ENCODE results near the gene TEPSIN. TPM values are rescaled to one million over a fixed set of nuclear protein-coding genes. Genes with fewer than 3 reads are reported as not detected.

The TEPSIN gene
- total RNA-seq, 4 donors from 2014 or later = 21.7 to 53.7 (median 28.8) TPM

DNA sequence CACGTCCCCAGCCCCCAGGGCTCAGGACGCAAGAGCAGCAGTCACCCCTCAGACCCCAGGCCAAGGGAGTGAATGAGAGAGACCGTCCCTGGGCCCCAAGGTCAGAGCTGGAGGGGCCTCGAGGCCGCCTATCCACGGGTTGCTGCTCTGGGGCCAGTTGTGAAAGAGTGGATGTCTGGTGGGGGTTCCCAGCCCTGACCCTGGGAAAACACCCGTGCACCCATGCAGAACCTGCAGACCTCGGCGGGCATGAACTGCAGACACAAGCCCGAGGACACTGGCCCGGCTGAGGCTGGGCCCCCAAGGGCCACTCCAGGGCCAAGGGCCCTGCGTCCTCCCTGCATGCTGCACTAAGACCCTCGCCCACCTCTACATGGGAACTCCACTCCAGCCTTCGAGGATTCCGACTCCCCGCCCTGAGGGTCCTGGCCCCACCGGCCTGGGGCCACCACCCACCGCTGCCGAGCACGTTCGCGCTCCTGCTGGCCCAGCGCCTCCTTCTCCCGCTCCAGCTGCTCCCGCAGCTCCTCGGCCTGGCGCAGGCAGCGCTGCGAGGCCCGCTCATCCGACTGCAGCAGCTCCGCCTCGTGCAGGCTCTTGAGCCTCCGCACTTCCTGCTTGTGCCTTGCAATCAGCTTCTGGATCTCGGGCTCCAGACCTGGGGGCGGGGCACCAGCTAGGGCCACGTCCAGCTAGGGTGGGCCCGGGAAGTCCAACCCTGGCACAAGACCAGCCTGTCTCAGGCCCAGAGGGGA, 45.2 kb downstream of the TEPSIN start:
- TF ChIP-seq, protein P1, sequence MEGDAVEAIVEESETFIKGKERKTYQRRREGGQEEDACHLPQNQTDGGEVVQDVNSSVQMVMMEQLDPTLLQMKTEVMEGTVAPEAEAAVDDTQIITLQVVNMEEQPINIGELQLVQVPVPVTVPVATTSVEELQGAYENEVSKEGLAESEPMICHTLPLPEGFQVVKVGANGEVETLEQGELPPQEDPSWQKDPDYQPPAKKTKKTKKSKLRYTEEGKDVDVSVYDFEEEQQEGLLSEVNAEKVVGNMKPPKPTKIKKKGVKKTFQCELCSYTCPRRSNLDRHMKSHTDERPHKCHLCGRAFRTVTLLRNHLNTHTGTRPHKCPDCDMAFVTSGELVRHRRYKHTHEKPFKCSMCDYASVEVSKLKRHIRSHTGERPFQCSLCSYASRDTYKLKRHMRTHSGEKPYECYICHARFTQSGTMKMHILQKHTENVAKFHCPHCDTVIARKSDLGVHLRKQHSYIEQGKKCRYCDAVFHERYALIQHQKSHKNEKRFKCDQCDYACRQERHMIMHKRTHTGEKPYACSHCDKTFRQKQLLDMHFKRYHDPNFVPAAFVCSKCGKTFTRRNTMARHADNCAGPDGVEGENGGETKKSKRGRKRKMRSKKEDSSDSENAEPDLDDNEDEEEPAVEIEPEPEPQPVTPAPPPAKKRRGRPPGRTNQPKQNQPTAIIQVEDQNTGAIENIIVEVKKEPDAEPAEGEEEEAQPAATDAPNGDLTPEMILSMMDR (IDR thresholded peaks at IDR 0.05; ENCODE audit: low read depth) = no peak

DNA sequence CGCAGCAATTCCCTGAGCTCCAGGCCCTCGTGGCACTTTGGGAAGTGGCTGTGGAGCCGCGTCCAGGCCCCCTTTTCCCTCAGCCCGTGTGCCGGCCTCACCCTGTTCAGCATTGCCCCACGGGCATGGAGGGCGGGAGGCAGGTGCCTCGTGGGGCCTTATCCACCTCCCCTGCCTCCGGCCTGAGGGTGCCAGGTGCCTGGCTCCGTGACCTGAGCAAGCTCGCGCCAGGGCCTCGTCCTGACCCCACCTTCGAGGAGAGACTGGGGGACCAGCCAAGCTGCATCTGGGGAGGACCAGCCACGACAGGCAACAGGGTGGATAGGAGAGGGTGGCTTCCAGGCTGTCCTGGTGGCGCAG, 45.8 kb downstream of the TEPSIN start:
- TF ChIP-seq, protein P1 (IDR thresholded peaks at IDR 0.05; ENCODE audit: low read depth) = no peak

DNA sequence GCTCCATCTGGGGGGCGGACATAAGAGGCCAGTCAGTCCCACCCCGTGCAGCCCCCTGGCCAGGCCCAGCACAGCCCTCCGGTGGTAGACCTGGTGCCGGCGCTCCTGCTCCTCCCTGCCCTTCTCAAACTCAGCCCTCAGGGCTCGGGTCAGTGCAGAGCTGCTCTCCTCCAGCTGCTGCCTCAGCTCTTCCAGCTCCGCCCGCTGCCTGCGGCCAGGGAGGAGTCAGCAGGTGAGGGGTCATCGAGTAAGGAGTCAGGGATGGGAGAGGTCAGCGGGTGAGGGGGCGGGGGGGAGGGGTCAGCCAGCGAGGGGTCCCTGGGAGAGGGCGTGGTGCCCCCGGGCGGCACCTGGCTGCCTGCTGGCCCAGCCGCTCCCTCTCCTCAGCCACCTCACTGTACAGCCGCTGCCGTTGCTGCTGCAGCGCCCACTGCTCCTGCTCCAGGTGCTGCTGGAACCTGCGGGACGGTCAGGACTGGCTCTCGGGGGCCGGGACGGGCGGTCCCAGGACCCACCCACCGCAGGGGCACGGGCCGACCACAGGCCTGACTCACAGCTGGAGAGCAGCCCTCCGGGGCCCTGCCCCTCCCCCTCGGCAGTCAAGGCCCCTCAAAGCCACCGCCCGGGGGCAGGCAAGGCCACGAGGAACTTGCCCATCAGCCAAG, 46.3 kb downstream of the TEPSIN start:
- TF ChIP-seq, protein P1 (IDR thresholded peaks at IDR 0.05; ENCODE audit: low read depth) = no peak

DNA sequence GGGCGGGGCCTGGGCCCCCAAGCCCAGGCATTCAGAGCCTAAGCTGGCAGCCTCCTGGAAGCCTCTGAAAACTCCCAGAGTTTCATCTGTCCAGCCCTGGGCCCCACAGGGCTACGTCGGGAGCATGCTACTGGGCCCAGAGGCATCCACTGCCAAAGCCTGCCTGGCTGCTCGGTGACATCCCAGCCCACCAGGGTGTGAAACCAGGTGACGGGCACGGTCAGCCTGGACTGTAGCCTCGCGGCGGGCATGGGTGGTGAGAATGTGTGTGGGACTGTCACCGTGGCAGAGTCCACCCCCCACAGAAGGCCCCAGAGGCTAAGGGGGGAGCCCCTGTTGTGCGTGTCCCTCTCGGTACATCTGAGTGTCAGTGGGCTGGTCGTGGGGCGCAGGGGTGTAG, 47.2 kb downstream of the TEPSIN start:
- TF ChIP-seq, protein P1 (IDR thresholded peaks at IDR 0.05; ENCODE audit: low read depth) = no peak

DNA sequence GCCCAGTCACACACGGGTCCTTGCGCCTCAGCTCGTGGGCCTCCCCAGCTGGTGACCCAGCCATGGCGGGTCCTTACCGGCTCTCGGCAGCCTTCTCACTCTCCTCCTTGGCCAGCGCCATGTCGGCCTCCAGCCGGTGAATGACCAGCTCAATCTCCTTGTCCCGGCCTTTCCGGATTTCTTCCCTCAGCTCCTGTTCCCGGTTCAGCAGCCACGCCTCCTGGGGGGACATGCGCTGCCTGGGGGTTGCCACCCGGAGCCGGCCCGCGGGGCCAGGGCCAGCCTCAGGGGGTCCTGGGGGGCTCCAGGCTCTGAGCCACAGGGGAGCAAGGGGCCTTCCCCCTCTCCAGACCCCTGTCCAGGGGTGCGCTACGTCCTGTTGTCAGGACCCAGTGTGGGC, 47.7 kb downstream of the TEPSIN start:
- TF ChIP-seq, protein P1 (IDR thresholded peaks at IDR 0.05; ENCODE audit: low read depth) = no peak

DNA sequence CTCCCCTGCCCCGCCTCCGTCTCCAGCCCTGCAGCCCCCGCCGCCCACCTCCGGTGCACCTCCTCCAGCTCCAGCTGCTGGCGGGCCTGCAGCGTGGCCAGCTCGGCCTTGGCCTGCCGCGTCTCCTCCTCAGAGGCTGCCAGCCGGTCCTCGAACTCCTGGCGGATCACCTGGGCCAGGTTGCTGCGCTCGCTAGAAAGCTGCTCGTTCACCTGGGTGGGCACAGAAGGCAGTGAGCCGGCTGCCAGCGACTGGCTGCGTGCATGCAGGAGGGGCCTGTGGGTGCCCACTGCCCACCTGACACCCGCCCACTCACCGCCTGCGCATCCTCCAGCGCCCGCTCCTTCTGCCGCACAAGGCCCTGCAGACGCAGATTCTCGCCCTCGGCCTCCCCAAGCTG, 48.3 kb downstream of the TEPSIN start:
- TF ChIP-seq, protein P1 (IDR thresholded peaks at IDR 0.05; ENCODE audit: low read depth) = no peak

DNA sequence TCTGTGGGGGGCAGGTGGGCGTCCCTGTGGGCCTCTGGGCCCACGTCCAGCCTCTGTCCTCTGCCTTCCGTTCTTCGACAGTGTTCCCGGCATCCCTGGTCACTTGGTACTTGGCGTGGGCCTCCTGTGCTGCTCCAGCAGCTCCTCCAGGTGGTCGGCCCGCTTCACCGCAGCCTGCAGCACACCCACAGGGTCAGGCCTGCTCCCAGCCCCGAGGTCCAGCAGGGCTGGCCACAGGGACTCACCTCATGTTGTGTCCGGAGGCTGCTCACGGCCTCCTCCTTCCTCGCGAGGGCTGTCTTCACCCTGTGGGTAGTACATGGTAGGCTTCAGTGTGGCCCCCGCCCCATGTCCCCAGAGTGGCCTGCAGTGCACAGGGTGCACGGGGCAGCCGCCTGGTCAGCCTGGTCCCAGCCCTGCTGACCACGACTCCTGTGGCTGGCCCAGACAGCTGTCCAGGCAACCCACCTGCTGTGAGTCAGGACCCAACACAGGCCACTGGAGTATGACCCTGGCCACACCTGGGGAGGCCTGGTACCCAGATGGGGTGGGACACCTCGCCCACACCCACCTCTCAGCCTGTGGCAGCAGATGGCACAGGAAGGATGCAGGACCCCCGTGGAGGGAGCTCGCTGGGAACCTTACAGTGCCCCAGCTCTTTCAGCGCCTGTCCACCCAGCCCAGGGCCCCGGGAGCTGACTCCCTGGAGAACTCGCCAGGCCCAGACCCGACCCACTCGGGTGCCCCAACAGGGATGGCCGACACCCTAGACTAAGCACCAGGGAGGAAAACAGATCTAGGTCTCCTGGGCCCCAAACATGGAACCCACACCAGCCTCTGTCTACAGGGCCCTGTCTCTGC, 49.0 kb downstream of the TEPSIN start:
- TF ChIP-seq, protein P1 (IDR thresholded peaks at IDR 0.05; ENCODE audit: low read depth) = no peak

All from subcutaneous adipose tissue (tissue), 4 donors.